Measurements from ENCODE around the gene LRRC18.

- TF ChIP-seq, protein P1, sequence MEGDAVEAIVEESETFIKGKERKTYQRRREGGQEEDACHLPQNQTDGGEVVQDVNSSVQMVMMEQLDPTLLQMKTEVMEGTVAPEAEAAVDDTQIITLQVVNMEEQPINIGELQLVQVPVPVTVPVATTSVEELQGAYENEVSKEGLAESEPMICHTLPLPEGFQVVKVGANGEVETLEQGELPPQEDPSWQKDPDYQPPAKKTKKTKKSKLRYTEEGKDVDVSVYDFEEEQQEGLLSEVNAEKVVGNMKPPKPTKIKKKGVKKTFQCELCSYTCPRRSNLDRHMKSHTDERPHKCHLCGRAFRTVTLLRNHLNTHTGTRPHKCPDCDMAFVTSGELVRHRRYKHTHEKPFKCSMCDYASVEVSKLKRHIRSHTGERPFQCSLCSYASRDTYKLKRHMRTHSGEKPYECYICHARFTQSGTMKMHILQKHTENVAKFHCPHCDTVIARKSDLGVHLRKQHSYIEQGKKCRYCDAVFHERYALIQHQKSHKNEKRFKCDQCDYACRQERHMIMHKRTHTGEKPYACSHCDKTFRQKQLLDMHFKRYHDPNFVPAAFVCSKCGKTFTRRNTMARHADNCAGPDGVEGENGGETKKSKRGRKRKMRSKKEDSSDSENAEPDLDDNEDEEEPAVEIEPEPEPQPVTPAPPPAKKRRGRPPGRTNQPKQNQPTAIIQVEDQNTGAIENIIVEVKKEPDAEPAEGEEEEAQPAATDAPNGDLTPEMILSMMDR (IDR thresholded peaks at IDR 0.05) = no peak
- TF ChIP-seq EP300 (IDR thresholded peaks at IDR 0.05) = no peak
- TF ChIP-seq POLR2A (IDR thresholded peaks at IDR 0.05) = no peak
- no peak for TF ChIP-seq POLR2AphosphoS5 (IDR thresholded peaks at IDR 0.05)
These were observed 55.2 kb downstream of the LRRC18 start for GRCh38 chr10:48884179-48885045.

All from sigmoid colon (tissue), 4 donors.